Loucy (cell line): ENCODE measurements around the gene SAMD13.

Experiments used
- CTCF ChIP-seq: fragments of 200-600 bp; sonication (generic); conservative IDR thresholded peaks from 2 replicates; pipeline ENCODE4 v1.5.1; 2014; ENCODE audit warnings: mild to moderate bottlenecking, antibody characterized with exemption, low read length
- EZH2phosphoT487 ChIP-seq: fragments of 200-600 bp; IDR thresholded peaks from 2 replicates; pipeline ENCODE4 v1.6.1; 2018; ENCODE audit warnings: antibody characterized with exemption, mild to moderate bottlenecking, moderate library complexity, borderline replicate concordance

- TF ChIP-seq CTCF (no peak), EZH2phosphoT487 (no peak)
Measured at GRCh38 chr1:84282780-84283333, 18.7 kb upstream of the SAMD13 start.
